Activated naive CD8-positive, alpha-beta T cell treated with anti-CD3 and anti-CD28 coated beads, Interleukin-2, amount 10 ng/mL, durations not matched to agents 7 days and 5 days (primary cell): ENCODE results near the gene SVIL. TPM values are rescaled to one million over a fixed set of nuclear protein-coding genes. Genes with fewer than 3 reads are reported as not detected.
"Not testable (repeated sequence)": the region's sequence is repeated elsewhere in the genome, so short reads cannot be mapped to it uniquely, and the experiment has no call there.

Experiments used
- ATAC-seq: fragments of 150-1000 bp; cut with Tn5 transposase; one replicate; pipeline ENCODE4 v1.10.0; 2021; ENCODE audit warnings: low read depth, moderate library complexity
- POLR2A ChIA-PET: fragments of 350-600 bp; sonication (Branson Sonifier 250); formaldehyde crosslinking; loops from one replicate; lab custom pipeline; 2021; ENCODE audit warnings: antibody characterized with exemption; lab: Charles Lee
- DNase-seq: peaks from one replicate; pipeline ENCODE4 v3.0.0; 2021
- H3K27ac Mint-ChIP-seq: one replicate; pipeline ENCODE4 v1.8.0; 2022; ENCODE audit warnings: mild to moderate bottlenecking, mixed read lengths
- H3K27me3 Mint-ChIP-seq: one replicate; pipeline ENCODE4 v1.8.0; 2022; ENCODE audit warnings: mild to moderate bottlenecking, moderate library complexity, mixed read lengths
- H3K36me3 Mint-ChIP-seq: one replicate; pipeline ENCODE4 v1.8.0; 2021; ENCODE audit warnings: mild to moderate bottlenecking, mixed read lengths
- H3K4me1 Mint-ChIP-seq: one replicate; pipeline ENCODE4 v1.8.0; 2021; ENCODE audit warnings: mixed read lengths
- H3K4me3 Mint-ChIP-seq: one replicate; pipeline ENCODE4 v1.8.0; 2022; ENCODE audit warnings: mild to moderate bottlenecking, moderate library complexity, mixed read lengths
- H3K9me3 Mint-ChIP-seq: one replicate; pipeline ENCODE4 v1.8.0; 2021; ENCODE audit warnings: mixed read lengths
- total RNA-seq, 2 experiments: library from RNA; stranded (reverse); gene quantifications; one replicate each; pipeline ENCODE4 v1.2.3, GENCODE V29; 2021

Gene SVIL
- total RNA-seq, 2 experiments from 2014 or later = 8.3 to 10.3 TPM

DNA sequence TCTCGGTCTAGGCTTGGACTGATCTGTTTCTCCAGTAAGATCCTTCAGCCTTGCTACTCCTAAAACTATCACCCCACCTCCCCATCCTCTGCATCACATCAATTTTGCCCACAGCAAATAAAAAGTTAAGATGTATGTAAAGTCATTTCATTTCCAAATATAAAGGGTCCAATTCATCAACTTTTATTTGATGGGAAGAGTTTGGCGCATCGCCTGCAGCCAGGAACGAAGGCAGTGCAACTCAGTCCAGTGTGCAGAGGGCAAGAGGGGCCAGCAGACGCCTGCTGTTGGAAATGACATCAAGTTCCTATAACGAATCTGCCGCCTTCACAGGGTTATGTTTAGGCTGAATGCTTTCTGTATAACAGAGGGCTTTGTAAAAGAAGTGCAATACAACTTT is 97.0 kb downstream of the SVIL start:
- no peak for ATAC-seq
- Mint-ChIP-seq H3K27ac (no peak overlapping the region), H3K9me3 (no peaks in the 10 kb centered on the region), H3K4me3 (no peak overlapping the region), H3K27me3 (no peaks in the 10 kb centered on the region), H3K36me3 (no peaks in the 10 kb centered on the region), H3K4me1 (peaks cover 4% of the 10 kb centered on the region)
- no peak for DNase-seq
- POLR2A ChIA-PET = no interaction called here

DNA sequence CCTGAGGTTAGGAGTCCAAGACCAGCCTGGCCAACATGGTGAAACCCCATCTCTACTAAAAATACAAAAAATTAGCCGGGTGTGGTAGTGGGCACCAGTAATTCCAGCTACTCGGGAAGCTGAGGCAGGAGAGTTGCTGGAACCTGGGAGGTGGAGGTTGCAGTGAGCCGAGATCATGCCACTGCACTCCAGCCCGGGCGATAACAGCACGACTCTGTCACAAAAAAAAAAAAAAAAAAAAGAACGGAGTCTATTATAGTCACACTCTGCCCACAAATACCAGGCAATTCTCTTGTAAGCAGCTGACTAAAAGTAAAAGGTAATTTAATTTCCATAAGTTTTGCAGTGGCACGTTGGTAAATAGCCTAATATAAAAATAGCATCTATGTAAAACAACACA is 98.1 kb downstream of the SVIL start:
- ATAC-seq, H3K4me1 Mint-ChIP-seq, DNase-seq, H3K27me3 Mint-ChIP-seq, H3K27ac Mint-ChIP-seq, H3K9me3 Mint-ChIP-seq, POLR2A ChIA-PET, H3K36me3 Mint-ChIP-seq, H3K4me3 Mint-ChIP-seq: not testable (repeated sequence)

GRCh38 chr10:29535778-29536453 is 98.9 kb downstream of the SVIL start:
- Mint-ChIP-seq H3K9me3 (no peaks in the 10 kb centered on the region), H3K27ac (no peak overlapping the region), H3K4me3 (no peak overlapping the region), H3K27me3 (no peaks in the 10 kb centered on the region), H3K4me1 (peaks cover 4% of the 10 kb centered on the region), H3K36me3 (peaks cover 2% of the 10 kb centered on the region)
- POLR2A ChIA-PET = no interaction called here
- DNase-seq (no peak), ATAC-seq (no peak)

GRCh38 chr10:29535012-29535777 is 99.6 kb downstream of the SVIL start:
- DNase-seq (no peak), ATAC-seq (no peak)
- H3K4me1 Mint-ChIP-seq = peaks cover 4% of the 10 kb centered on the region
- H3K36me3 Mint-ChIP-seq = peaks cover 2% of the 10 kb centered on the region
- no peak overlapping the region for H3K27ac Mint-ChIP-seq
- no peaks in the 10 kb centered on the region for H3K9me3 Mint-ChIP-seq
- POLR2A ChIA-PET = no interaction called here
- no peak overlapping the region for H3K4me3 Mint-ChIP-seq
- H3K27me3 Mint-ChIP-seq = no peaks in the 10 kb centered on the region

DNA sequence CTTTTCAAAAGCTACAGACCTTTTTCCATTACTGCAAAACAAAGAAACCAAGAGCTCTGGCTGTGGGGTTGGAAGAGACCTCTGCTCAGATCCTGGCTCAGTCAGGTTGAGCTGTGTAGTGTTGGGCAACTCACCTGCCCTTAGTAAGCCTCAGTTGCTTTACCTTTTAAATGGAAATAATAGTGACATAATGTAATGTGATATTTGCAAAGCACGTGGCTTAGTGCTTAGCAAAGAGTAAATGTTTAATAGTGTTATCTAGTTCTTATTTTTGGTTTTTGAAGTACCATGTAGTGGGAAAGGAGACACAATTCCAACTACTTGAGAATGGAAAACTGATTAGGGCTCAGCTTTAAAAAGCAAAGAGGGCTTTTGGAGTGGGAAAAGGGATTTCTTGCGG is 100.2 kb downstream of the SVIL start:
- H3K9me3 Mint-ChIP-seq = no peaks in the 10 kb centered on the region
- H3K27ac Mint-ChIP-seq = no peak overlapping the region
- H3K27me3 Mint-ChIP-seq = no peaks in the 10 kb centered on the region
- DNase-seq (no peak), ATAC-seq (no peak)
- peaks cover 4% of the 10 kb centered on the region for H3K4me1 Mint-ChIP-seq
- H3K36me3 Mint-ChIP-seq = peaks cover 2% of the 10 kb centered on the region
- POLR2A ChIA-PET = no interaction called here
- H3K4me3 Mint-ChIP-seq = no peak overlapping the region

DNA sequence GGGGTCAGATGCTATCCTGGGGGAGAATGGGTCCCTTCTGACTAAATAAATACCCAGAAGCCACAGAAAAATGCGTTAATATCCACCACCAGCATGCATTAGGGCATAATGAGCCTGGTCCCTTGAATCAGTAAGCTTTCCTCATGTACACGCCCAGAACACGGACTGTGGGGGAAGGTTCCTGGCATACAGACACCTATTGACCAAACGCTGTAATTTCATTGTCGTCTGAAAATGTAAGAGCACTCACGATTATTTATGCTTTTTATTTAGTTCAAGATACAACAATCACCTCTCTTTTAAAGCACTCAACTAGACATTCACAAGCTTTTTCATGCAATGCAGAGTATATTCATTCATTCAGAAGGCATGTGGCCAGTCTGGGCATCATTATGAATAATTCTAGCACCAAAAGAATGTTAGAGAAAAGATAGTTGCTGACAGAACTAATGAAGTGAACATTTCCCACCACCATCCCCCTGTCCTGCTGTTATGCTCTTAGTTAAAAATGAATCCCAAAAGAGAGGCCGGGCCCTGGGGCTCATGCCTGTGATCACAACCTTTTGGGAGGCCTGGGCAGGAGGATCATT is 101.0 kb downstream of the SVIL start:
- ATAC-seq = no peak
- H3K36me3 Mint-ChIP-seq = peaks cover 2% of the 10 kb centered on the region
- peaks cover 4% of the 10 kb centered on the region for H3K4me1 Mint-ChIP-seq
- H3K4me3 Mint-ChIP-seq = no peak overlapping the region
- POLR2A ChIA-PET = no interaction called here
- no peaks in the 10 kb centered on the region for H3K9me3 Mint-ChIP-seq
- H3K27me3 Mint-ChIP-seq = no peaks in the 10 kb centered on the region
- H3K27ac Mint-ChIP-seq = no peak overlapping the region
- DNase-seq = no peak

- H3K27me3 Mint-ChIP-seq = no peaks in the 10 kb centered on the region
- POLR2A ChIA-PET = no interaction called here
- no peak overlapping the region for H3K4me3 Mint-ChIP-seq
- no peak overlapping the region for H3K27ac Mint-ChIP-seq
- H3K4me1 Mint-ChIP-seq = peaks cover 4% of the 10 kb centered on the region
- ATAC-seq (no peak), DNase-seq (no peak)
- H3K36me3 Mint-ChIP-seq = peaks cover 2% of the 10 kb centered on the region
- H3K9me3 Mint-ChIP-seq = no peaks in the 10 kb centered on the region
Observed at GRCh38 chr10:29533046-29533445, 101.7 kb downstream of the SVIL start.

- ATAC-seq (no peak), DNase-seq (no peak)
- POLR2A ChIA-PET = no interaction called here
Observed at GRCh38 chr10:29532256-29532878, 102.4 kb downstream of the SVIL start.

DNA sequence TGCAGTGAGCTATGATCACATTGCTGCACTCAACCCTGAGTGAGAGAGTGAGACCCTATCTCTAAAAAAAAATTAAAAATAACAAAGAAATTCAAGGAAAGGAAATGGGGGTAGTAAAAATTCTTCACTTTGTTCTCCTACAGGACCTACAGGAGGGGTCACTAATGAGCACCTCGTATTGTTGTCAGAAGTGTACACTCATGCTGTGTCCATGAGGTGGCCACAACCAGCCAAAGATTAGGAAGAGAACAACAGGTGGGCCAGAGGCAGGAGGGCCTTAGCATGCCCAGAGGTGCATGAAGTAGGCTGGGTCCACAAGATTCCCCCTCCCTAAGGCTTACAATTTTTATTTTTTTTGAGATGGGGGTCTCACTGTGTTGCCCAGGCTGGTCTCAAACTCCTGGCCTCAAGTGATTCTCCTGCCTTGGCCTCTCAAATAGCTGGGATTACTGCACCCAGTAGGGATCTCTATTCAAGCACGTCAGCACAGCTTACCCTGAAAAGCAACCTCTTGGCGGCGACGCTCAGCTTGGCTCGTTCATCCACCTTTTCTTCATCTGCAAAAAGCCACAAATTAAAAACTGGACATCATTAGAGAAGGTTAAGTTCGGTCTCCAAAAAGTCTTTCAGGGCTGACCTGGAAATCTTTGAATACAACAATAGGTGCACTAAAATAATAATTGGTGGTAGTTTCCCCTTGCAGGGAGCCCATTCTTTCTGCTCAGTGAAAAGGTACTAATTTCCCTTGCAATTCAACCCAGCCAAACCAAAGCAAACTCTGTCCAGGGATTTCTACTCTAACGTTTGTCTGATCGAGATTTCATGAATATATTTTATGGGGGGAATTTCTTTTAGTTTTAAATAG is 104.4 kb downstream of the SVIL start:
- no peaks in the 10 kb centered on the region for H3K27me3 Mint-ChIP-seq
- H3K36me3 Mint-ChIP-seq = peaks cover 2% of the 10 kb centered on the region

More at GRCh38 chr10:29532256-29532878, 102.4 kb downstream of the SVIL start:
- Mint-ChIP-seq H3K4me1 (peaks cover 4% of the 10 kb centered on the region), H3K27me3 (no peaks in the 10 kb centered on the region), H3K9me3 (no peaks in the 10 kb centered on the region), H3K27ac (no peak overlapping the region), H3K36me3 (peaks cover 2% of the 10 kb centered on the region), H3K4me3 (no peak overlapping the region)

GRCh38 chr10:29529146-29529545 is 105.6 kb downstream of the SVIL start:
- ATAC-seq (no peak), DNase-seq (no peak)
- POLR2A ChIA-PET = no interaction called here
- H3K4me3 Mint-ChIP-seq = no peak overlapping the region
- H3K4me1 Mint-ChIP-seq = no peaks in the 10 kb centered on the region
- H3K27me3 Mint-ChIP-seq = no peaks in the 10 kb centered on the region
- H3K27ac Mint-ChIP-seq = no peak overlapping the region
- peaks cover 2% of the 10 kb centered on the region for H3K36me3 Mint-ChIP-seq
- no peaks in the 10 kb centered on the region for H3K9me3 Mint-ChIP-seq

More for the DNA sequence above, 104.4 kb downstream of the SVIL start:
- H3K4me1 Mint-ChIP-seq = no peaks in the 10 kb centered on the region
- ATAC-seq (no peak), DNase-seq (no peak)
- H3K27ac Mint-ChIP-seq = no peak overlapping the region
- no peak overlapping the region for H3K4me3 Mint-ChIP-seq
- H3K9me3 Mint-ChIP-seq = no peaks in the 10 kb centered on the region
- POLR2A ChIA-PET = no interaction called here

DNA sequence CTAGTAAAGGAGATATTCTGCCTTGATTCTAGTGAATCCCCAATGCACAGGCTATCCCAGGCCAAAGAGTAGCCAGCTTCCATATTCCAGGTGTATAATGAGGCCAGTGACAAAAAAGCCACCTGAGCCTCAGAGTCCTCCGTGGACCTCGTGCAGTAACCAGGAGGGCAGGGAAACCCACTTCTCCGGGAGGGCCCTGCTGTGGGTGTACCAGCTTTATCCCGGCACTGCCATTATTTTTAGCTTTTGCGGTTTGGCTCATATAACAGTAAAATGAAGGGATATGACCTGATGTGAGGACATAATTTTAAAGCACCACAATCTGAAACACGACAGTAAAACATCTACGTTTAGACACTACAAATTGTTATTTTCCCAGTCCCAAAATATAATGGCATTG is 109.0 kb downstream of the SVIL start:
- H3K4me1 Mint-ChIP-seq = peaks cover 12% of the 10 kb centered on the region
- POLR2A ChIA-PET = no interaction called here
- peaks cover 6% of the 10 kb centered on the region for H3K36me3 Mint-ChIP-seq
- no peak for DNase-seq
- H3K27ac Mint-ChIP-seq = no peak overlapping the region
- no peaks in the 10 kb centered on the region for H3K27me3 Mint-ChIP-seq
- no peaks in the 10 kb centered on the region for H3K9me3 Mint-ChIP-seq
- no peak for ATAC-seq
- H3K4me3 Mint-ChIP-seq = no peak overlapping the region

DNA sequence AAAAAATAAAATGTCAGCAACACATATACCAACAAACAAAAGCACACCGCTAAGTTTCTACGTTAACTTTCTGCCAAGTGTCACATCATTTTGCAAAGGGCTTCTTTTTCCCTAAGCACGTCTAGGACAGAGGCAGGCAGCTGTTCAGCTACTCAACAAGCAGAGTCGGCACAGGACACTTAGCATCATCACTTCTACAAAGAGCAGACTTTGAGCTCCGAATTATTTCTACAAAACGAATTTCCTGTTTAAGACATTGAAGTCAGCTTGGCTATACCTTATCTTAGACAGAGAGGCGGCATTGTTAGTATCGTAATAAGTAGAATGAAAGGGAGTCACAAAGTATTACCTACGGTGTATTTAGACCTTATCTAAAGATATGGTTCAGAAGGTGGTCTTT is 110.1 kb downstream of the SVIL start:
- H3K27ac Mint-ChIP-seq = no peak overlapping the region
- H3K4me3 Mint-ChIP-seq = no peak overlapping the region
- no peaks in the 10 kb centered on the region for H3K9me3 Mint-ChIP-seq
- H3K4me1 Mint-ChIP-seq = peaks cover 12% of the 10 kb centered on the region
- ATAC-seq (no peak), DNase-seq (no peak)
- peaks cover 6% of the 10 kb centered on the region for H3K36me3 Mint-ChIP-seq
- no peaks in the 10 kb centered on the region for H3K27me3 Mint-ChIP-seq
- POLR2A ChIA-PET = no interaction called here

DNA sequence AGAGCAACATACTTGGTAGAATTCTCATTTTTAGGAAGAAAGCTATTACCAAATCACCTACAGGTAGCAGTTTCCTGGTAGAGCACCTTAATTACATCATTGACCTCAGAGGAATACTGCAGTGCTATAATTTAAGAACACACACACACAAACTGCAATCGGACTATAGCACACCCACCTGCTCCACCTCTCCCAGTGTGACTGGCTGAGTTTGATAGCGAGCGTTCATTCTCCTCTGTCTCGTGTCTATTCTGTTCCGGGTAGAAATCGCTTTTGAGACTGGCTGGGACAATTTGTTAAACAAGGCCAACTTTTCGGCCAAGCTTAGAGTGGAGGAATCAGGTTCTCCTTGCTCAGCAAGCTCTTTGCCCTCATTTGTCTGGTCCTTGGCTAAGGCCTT is 110.5 kb downstream of the SVIL start:
- Mint-ChIP-seq H3K4me3 (no peak overlapping the region), H3K27ac (no peak overlapping the region), H3K4me1 (peaks cover 12% of the 10 kb centered on the region), H3K36me3 (peaks cover 6% of the 10 kb centered on the region), H3K9me3 (no peaks in the 10 kb centered on the region), H3K27me3 (no peaks in the 10 kb centered on the region)
- ATAC-seq (no peak), DNase-seq (no peak)
- POLR2A ChIA-PET = no interaction called here
